GM13976 (cell line): ENCODE measurements around the gene SNX12.

Experiments
- DNase-seq: peaks from one replicate; pipeline ENCODE4 v3.0.0; 2012; ENCODE audit warnings: low spot score
- in situ Hi-C: fragments of 300-500 bp; cut with MboI; formaldehyde crosslinking; loops from one replicate; pipeline ENCODE4 v1.12.0; 2022; ENCODE audit warnings: low sequenced_read_pairs, mixed read lengths, inconsistent platforms; ENCODE audit not compliant: unreplicated experiment
- TF ChIP-seq, protein P1 (sequence below): IDR thresholded peaks from 2 replicates; pipeline ENCODE4 v1.5.1; 2012; ENCODE audit warnings: borderline replicate concordance, mild to moderate bottlenecking; ENCODE audit not compliant: insufficient read depth; ENCODE audit errors: extremely low read depth, missing control alignments, control extremely low read depth

The SNX12 gene

DNA sequence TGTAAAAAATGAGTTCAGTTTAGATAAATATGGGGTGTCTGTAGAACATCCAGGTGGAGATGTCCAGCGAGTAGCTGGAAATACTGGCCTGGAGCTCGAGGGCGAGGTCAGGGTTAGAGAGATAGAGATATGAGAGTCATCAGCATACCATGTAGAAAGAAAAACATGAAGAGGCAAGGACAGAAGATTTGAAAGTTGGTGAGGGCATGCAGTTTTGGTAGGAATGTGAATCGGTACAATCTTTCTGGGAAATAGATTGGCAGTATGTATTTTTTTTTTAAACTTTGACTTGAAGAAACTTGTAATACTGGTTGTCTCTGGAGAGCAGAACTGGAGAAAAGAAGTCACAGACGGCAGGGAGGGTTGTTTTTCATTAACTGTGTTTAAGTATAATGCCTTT is 2.4 kb upstream of the SNX12 start:
- no peak for DNase-seq
- in situ Hi-C loops, result no loop called here
- TF ChIP-seq, protein P1, sequence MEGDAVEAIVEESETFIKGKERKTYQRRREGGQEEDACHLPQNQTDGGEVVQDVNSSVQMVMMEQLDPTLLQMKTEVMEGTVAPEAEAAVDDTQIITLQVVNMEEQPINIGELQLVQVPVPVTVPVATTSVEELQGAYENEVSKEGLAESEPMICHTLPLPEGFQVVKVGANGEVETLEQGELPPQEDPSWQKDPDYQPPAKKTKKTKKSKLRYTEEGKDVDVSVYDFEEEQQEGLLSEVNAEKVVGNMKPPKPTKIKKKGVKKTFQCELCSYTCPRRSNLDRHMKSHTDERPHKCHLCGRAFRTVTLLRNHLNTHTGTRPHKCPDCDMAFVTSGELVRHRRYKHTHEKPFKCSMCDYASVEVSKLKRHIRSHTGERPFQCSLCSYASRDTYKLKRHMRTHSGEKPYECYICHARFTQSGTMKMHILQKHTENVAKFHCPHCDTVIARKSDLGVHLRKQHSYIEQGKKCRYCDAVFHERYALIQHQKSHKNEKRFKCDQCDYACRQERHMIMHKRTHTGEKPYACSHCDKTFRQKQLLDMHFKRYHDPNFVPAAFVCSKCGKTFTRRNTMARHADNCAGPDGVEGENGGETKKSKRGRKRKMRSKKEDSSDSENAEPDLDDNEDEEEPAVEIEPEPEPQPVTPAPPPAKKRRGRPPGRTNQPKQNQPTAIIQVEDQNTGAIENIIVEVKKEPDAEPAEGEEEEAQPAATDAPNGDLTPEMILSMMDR, result no peak

GRCh38 chrX:71067712-71068043 is 456 bp downstream of the SNX12 start:
- no peak for DNase-seq
- TF ChIP-seq, protein P1, result no peak
- in situ Hi-C loops, result no loop called here

DNA sequence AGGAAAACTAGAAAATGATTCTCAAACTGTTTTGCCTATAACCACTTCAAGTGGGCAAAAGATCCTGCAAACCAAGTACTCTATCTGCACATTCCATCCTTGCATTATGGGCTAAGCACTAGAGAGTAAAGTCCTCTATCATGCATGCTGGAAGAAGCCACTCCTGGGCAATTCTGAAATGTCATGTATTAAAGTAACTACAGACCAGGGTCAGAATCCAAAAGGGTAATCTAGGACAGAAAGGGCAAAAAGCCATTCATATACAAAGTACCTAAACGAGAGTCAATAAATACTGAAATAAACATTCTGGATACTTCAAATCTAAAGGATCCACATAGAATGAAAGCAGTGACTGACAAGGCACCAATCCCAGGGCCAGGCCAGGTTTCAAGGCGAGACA is 1.0 kb downstream of the SNX12 start:
- DNase-seq, result no peak
- TF ChIP-seq, protein P1, result no peak
- in situ Hi-C loops, result no loop called here

GRCh38 chrX:71060127-71060526 is 8.0 kb downstream of the SNX12 start:
- TF ChIP-seq, protein P1, result no peak
- no peak for DNase-seq
- in situ Hi-C loops, result no loop called here

DNA sequence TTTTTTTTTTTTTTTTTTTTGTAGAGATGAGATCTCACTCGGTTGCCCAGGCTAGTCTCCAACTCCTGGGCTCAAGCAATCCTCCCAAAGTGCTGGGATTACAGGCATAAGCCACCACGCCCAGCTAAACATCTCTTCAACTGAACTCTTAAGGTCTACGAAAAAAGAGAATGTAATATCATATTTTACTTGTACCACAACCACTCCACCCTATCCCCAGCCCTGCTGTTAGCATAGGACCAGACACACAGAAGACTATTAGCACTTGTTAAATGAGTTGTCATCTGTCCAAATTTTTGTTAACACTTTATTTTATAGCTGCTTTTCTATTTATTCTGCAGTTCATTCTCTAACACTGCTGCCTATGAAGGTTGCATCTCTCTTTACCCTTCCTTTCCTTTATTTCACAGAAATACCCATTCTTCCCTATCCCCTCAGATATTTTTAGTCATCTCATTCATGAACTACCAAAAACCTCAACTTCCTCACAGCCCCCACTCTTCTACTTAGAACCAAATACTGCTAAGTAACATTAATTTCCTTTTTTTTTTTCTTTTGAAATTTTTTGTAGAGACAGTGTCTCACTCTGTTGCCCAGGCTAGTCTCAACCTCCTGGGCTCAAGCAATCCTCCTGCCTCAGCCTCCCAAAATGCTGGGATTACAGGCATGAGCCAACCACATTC is 10.1 kb downstream of the SNX12 start:
- no peak for DNase-seq
- in situ Hi-C loops, result no loop called here
- TF ChIP-seq, protein P1, result no peak

DNA sequence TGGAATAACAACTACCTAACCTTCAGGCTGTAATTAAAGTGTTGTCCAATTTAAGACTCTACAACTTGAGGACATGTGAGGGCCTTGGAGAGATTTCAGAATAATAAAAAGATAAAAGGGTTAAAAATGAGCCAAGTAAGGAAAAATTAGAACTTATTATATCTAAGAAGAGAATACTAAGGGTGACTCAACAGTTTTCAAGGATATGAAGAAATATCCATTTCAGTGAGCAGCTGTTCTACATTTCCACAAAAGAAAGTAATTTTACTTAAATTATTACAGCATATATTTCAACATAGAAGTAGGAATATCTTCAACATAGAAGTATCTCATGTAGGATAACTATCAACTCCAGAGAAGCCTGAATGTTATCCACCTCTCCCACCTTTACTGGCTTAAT is 11.3 kb downstream of the SNX12 start:
- TF ChIP-seq, protein P1, result no peak
- DNase-seq, result no peak
- in situ Hi-C loops, result no loop called here
